Endodermal cell (in vitro differentiated cells): ENCODE results near the gene ABHD16B. TPM values are rescaled to one million over a fixed set of nuclear protein-coding genes. Genes with fewer than 3 reads are reported as not detected.

ENCODE experiments used
- DNase-seq: peaks from one replicate; pipeline ENCODE4 v3.0.0-alpha.2; 2017
- H3K27ac ChIP-seq: 2 replicates; pipeline ENCODE4 v1.5.1; 2013; ENCODE audit warnings: mild to moderate bottlenecking, low read depth, low read length, moderate library complexity
- H3K27me3 ChIP-seq: 2 replicates; pipeline ENCODE4 v1.6.1; 2013; ENCODE audit warnings: mild to moderate bottlenecking, low read length, moderate library complexity; ENCODE audit not compliant: insufficient read depth, control insufficient read depth, poor library complexity, severe bottlenecking
- H3K36me3 ChIP-seq: 2 replicates; pipeline ENCODE4 v1.7.0; 2013; ENCODE audit warnings: mild to moderate bottlenecking, low read length, moderate library complexity; ENCODE audit not compliant: control insufficient read depth, insufficient read depth
- H3K4me1 ChIP-seq: one replicate; pipeline ENCODE4 v1.7.0; 2013; ENCODE audit warnings: low read length; ENCODE audit not compliant: control insufficient read depth, insufficient read depth
- H3K4me3 ChIP-seq: 2 replicates; pipeline ENCODE4 v1.5.1; 2013; ENCODE audit warnings: mild to moderate bottlenecking, low read length, moderate library complexity
- H3K9ac ChIP-seq: 2 replicates; pipeline ENCODE4 v1.6.1; 2013; ENCODE audit warnings: mild to moderate bottlenecking, low read length, moderate library complexity; ENCODE audit not compliant: poor library complexity, severe bottlenecking; ENCODE audit errors: extremely low read depth
- H3K9me3 ChIP-seq: 2 replicates; pipeline ENCODE4 v1.6.1; 2013; ENCODE audit warnings: mild to moderate bottlenecking, low read length, moderate library complexity; ENCODE audit not compliant: control insufficient read depth
- H3K27ac Mint-ChIP-seq: 2 replicates; pipeline ENCODE4 v1.8.0; 2020; ENCODE audit warnings: mixed read lengths
- H3K27me3 Mint-ChIP-seq: 2 replicates; pipeline ENCODE4 v1.8.0; 2021; ENCODE audit warnings: mild to moderate bottlenecking, mixed read lengths; ENCODE audit not compliant: insufficient read depth
- H3K36me3 Mint-ChIP-seq: 2 replicates; pipeline ENCODE4 v1.8.0; 2020; ENCODE audit warnings: low read depth, mixed read lengths
- H3K4me1 Mint-ChIP-seq: 2 replicates; pipeline ENCODE4 v1.8.0; 2020; ENCODE audit warnings: mixed read lengths
- H3K4me3 Mint-ChIP-seq: 2 replicates; pipeline ENCODE4 v1.8.0; 2020; ENCODE audit warnings: mild to moderate bottlenecking, moderate library complexity, mixed read lengths
- H3K9me3 Mint-ChIP-seq: 2 replicates; pipeline ENCODE4 v1.8.0; 2020; ENCODE audit warnings: mild to moderate bottlenecking, mixed read lengths
- WGBS, 2 experiments: methylation state at CpG; one replicate each; pipeline versions ENCODE4 v1.1.5 to v1.1.7; 2013; ENCODE audit warnings: missing lambda C conversion rate in 2 of 2, mixed read lengths in 1 of 2; ENCODE audit not compliant: insufficient coverage in 1 of 2, insufficient read length in 1 of 2; 5-methylcytosine and 5-hydroxymethylcytosine counted together
- total RNA-seq, 2 donors: library from RNA; stranded (reverse); fragmentation: NEBNext Ultra II Directional in 1 of 2; extraction: Animal tissue kit (Norgen Biotek cat#: 25700) in 1 of 2; gene quantifications; 2 replicates in 1 of 2; 3 replicates in 1 of 2; pipeline ENCODE4 v1.2.1, GENCODE V29; 2021
- TF ChIP-seq, protein P1 (sequence below): fragments of 200-600 bp; sonication (generic); conservative IDR thresholded peaks from 2 replicates; pipeline ENCODE4 v1.5.0; 2021; ENCODE audit warnings: antibody characterized with exemption, mild to moderate bottlenecking

ABHD16B gene
- total RNA-seq, 2 donors from 2014 or later: not detected

DNA sequence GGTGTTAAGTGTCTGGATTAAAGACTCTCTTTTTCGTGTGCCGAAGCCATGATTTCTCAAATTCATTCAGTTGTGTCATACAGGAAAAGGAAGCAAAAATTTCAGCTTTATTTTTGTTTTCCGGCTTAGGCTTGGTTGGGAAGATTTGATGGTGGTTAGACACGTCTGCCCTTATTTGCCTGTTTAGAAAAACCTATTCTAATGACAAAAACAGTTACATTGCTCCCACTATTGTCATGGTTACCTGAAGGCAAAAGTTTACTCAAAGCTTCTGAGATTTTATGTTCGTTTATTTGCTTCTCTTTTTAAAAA, 34.6 kb downstream of the ABHD16B start:
- 17 to 34% methylated on average over 3 to 5 of the region's 5 CpGs for WGBS, 2 experiments
- peaks cover 26% of the 10 kb centered on the region for H3K36me3 Mint-ChIP-seq
- H3K27ac Mint-ChIP-seq: peak overlapping the region; percentile 71
- H3K27me3 Mint-ChIP-seq: peaks cover 38% of the 10 kb centered on the region
- peaks cover 7% of the 10 kb centered on the region for H3K4me1 ChIP-seq
- H3K4me3 Mint-ChIP-seq: peak overlapping the region; percentile 67
- peaks cover 10% of the 10 kb centered on the region for H3K36me3 ChIP-seq
- H3K9me3 ChIP-seq: no peaks in the 10 kb centered on the region
- peaks cover 31% of the 10 kb centered on the region for H3K27me3 ChIP-seq
- H3K9me3 Mint-ChIP-seq: no peaks in the 10 kb centered on the region
- H3K9ac ChIP-seq: peak overlapping the region; percentile 86
- H3K27ac ChIP-seq: no peak overlapping the region
- H3K4me1 Mint-ChIP-seq: peaks cover 33% of the 10 kb centered on the region
- no peak for DNase-seq
- peak overlapping the region; percentile 93 for H3K4me3 ChIP-seq
- TF ChIP-seq, protein P1, sequence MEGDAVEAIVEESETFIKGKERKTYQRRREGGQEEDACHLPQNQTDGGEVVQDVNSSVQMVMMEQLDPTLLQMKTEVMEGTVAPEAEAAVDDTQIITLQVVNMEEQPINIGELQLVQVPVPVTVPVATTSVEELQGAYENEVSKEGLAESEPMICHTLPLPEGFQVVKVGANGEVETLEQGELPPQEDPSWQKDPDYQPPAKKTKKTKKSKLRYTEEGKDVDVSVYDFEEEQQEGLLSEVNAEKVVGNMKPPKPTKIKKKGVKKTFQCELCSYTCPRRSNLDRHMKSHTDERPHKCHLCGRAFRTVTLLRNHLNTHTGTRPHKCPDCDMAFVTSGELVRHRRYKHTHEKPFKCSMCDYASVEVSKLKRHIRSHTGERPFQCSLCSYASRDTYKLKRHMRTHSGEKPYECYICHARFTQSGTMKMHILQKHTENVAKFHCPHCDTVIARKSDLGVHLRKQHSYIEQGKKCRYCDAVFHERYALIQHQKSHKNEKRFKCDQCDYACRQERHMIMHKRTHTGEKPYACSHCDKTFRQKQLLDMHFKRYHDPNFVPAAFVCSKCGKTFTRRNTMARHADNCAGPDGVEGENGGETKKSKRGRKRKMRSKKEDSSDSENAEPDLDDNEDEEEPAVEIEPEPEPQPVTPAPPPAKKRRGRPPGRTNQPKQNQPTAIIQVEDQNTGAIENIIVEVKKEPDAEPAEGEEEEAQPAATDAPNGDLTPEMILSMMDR: no peak

DNA sequence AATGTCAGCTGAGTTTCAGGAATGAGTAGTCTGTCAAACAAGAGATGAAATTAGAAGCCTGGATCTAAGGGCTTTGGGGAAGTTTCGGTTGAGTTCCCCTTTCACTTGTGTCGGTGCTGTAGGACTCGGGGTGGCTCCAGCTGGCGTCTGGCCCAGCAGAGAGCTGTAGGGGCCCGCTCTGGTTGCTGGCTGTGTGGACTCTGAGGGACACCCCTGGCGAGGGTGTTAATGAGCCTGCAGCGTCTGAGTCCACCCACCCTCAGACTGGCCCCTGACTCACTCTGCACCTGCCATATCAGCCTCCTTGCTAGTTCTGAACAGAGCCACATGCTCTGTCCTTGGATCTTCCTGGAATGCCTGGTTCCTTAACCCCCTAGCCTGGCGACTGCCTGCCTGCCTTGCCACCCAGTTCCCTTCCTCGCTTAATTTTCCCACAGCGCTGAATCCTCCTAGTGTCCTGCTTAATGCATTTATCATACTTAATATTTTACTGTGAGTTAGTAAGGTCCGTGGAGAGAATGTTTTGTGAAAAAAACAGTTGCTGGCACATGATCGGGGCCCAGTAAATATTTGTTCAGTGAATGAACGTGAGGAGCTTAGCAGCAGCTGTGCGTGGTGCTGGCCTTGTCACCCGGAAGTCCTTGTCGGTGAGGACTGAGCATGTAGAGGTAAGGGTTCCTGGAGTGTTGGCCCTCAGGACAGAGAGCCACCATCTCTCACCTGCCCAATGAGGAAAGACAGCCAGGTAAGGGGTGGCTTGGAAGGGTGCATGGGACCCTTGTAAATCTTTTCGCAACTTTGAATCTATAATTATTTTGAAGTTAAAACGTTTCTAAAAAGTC, 35.2 kb downstream of the ABHD16B start:
- Mint-ChIP-seq H3K4me3 (peak overlapping the region; percentile 67), H3K27ac (peak overlapping the region; percentile 46), H3K27me3 (peaks cover 43% of the 10 kb centered on the region), H3K9me3 (no peaks in the 10 kb centered on the region), H3K36me3 (peaks cover 24% of the 10 kb centered on the region), H3K4me1 (peaks cover 33% of the 10 kb centered on the region)
- Histone ChIP-seq H3K36me3 (peaks cover 4% of the 10 kb centered on the region), H3K9me3 (no peaks in the 10 kb centered on the region), H3K27ac (no peak overlapping the region), H3K27me3 (peaks cover 37% of the 10 kb centered on the region), H3K9ac (peak overlapping the region; percentile 86), H3K4me3 (peak overlapping the region; percentile 93), H3K4me1 (peaks cover 7% of the 10 kb centered on the region)
- peak; percentile 77 for DNase-seq
- TF ChIP-seq, protein P1: no peak
- whole genome bisulfite sequencing, 2 experiments: 49 to 54% methylated on average over 11 to 17 of the region's 18 CpGs

DNA sequence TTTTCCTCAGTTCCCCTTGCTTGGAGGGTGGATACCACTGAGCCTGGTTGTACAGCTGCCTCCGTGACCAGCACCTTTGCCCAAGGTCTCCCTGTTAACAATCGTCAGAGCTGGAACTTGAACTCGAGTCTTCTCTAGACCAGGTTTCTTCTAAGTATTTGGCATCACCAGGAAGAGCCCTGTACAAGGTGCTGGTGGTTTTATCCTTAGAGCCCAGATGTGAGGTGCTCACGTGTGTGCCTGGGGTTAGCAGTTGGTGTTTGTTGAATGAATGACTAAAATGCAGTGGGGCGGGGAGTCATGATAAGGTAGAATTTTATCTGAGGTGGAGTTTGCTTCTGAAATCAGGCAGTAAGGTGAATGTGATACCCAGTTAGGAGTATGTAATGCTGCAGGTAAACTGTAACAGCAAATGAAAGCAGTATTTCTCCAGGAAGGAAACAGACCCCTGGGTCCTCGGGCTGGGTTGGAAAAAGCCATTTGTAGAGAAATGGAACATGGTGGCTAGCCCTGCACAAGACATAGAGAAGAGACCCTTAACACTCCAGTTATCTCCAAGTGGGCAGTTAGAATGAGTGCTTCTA, 36.8 kb downstream of the ABHD16B start:
- Mint-ChIP-seq H3K4me1 (peaks cover 33% of the 10 kb centered on the region), H3K36me3 (peaks cover 27% of the 10 kb centered on the region), H3K4me3 (no peak overlapping the region), H3K27me3 (peaks cover 49% of the 10 kb centered on the region), H3K9me3 (no peaks in the 10 kb centered on the region), H3K27ac (no peak overlapping the region)
- H3K27me3 ChIP-seq: peaks cover 39% of the 10 kb centered on the region
- no peak overlapping the region for H3K27ac ChIP-seq
- no peaks in the 10 kb centered on the region for H3K9me3 ChIP-seq
- no peak for DNase-seq
- 94 to 98% methylated on average over 5 to 6 of the region's 6 CpGs for WGBS, 2 experiments
- peaks cover 7% of the 10 kb centered on the region for H3K4me1 ChIP-seq
- TF ChIP-seq, protein P1: no peak
- H3K4me3 ChIP-seq: no peak overlapping the region
- no peaks in the 10 kb centered on the region for H3K36me3 ChIP-seq
- H3K9ac ChIP-seq: no peak overlapping the region
